Peyer's patch (tissue), 4 donors: ENCODE results near the gene ANTKMT.

Experiments
- POLR2A ChIP-seq, 2 donors: fragments of 450-650 bp; IDR thresholded peaks; one replicate each; pipeline ENCODE4 v1.5.1; 2017; ENCODE audit warnings: antibody characterized with exemption in 2 of 2, mild to moderate bottlenecking in 2 of 2, moderate library complexity in 2 of 2
- TF ChIP-seq, protein P1 (sequence below), 6 experiments: fragments of 450-650 bp in 4 of 6; fragments of 200-600 bp in 2 of 6; sonication (generic) in 1 of 6; IDR thresholded peaks; one replicate each; pipeline ENCODE4 v1.5.1; 2017 to 2019; ENCODE audit warnings: antibody characterized with exemption in 6 of 6, mild to moderate bottlenecking in 3 of 6, moderate library complexity in 1 of 6

DNA sequence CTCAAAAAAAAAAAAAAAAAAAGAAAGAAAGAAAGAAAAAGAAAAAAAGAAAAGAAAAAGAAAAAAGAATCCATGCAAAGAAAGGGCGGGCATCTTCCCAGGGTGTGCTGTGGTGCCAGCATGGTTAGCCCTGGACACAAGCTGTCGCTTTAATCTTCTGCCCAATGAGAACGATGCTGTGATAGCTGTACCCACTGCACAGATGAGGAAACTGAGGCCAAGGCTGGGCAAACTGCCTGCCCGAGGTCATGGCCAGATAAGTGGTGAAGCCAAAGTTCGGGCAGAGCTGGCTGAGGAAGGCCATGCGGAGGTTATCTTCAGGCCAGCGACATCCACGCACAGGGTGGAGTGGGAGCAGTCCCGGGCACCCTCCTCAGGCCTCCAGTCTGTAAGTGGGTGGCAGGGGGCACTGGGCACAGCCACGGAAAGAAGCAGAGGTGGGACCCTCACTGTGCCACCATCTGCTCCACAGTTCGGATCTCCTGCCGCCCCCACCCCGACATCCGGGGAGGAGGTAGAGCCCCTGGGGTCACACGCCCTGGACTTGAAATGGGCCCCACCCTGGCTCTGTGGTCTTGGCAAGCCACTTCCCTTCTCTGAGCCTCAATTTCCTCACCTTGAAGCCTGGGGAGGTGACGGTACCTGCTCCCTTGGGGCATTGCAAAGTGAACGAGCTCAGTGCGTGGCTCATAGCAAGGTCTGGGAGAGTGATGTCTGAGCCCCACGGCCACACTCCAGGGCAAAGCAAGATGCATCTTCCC, 21.9 kb upstream of the ANTKMT start:
- TF ChIP-seq, protein P1, sequence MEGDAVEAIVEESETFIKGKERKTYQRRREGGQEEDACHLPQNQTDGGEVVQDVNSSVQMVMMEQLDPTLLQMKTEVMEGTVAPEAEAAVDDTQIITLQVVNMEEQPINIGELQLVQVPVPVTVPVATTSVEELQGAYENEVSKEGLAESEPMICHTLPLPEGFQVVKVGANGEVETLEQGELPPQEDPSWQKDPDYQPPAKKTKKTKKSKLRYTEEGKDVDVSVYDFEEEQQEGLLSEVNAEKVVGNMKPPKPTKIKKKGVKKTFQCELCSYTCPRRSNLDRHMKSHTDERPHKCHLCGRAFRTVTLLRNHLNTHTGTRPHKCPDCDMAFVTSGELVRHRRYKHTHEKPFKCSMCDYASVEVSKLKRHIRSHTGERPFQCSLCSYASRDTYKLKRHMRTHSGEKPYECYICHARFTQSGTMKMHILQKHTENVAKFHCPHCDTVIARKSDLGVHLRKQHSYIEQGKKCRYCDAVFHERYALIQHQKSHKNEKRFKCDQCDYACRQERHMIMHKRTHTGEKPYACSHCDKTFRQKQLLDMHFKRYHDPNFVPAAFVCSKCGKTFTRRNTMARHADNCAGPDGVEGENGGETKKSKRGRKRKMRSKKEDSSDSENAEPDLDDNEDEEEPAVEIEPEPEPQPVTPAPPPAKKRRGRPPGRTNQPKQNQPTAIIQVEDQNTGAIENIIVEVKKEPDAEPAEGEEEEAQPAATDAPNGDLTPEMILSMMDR (IDR thresholded peaks at IDR 0.05), result no peak
- no peak for TF ChIP-seq POLR2A (IDR thresholded peaks at IDR 0.05)
